NCI-H2196 treated with DMSO at 0.1 percent for 48 hours (cell line): ENCODE measurements around the gene MCM9.

ENCODE experiments used
- DNase-seq: peaks from one replicate; lab custom pipeline; 2025; ENCODE audit not compliant: unreplicated experiment; lab: John Stamatoyannopoulos, UW

MCM9 gene

DNA sequence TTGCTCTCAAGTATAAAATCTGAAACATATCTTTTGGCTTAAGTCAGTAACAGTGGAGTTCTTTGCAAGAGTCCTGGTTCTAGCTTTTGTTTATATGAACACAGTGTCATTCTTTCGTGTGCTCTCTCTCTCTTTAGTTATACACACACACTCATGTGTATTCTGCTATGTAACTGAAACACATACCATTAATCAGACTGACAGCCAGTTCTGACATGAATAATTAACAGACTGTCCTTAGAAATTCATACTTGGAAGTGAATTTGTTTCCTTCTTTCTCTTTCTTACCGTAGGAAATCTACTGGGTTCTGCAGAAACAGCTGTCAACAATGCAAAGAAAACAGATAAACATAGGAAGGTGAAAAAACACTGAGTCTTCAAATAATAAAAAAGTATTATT is 2.5 kb downstream of the MCM9 start:
- DNase-seq: no peak

DNA sequence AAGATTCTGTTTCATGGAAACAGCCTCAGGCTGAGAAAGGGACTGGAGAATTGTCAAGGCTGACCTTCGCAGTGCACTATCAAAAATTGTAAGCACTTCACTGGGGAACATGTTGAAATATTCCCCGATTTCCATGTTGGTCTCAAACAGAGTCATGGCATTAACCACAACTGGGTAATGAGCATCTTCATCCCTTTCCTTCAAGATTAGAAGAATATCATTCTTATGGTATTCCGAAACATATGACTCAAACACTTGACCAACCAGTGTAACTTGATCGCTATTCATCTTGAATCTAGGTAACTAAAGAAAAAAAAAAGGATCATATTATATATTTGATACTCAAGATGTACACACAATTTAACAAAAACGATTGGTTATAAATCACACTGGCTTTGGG is 3.5 kb downstream of the MCM9 start:
- no peak for DNase-seq

DNA sequence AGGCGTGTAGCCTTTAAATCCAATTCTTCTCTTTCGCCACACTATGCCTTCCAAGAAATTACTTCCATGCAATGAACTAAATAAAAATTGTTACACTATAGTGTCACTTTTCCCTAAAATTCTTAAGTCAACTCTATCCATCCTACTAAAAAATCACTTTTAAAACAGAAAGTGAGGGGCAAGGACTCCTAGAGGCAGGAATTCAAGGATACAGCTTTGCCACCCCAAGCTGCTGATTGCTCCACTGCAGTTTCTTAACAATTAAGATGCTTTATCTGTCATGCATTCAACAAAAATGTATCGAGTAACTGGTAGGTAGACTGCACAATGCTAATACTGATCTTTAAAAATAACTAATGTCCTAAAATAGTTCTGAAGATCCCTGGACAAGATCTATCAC is 4.3 kb downstream of the MCM9 start:
- DNase-seq: no peak

DNA sequence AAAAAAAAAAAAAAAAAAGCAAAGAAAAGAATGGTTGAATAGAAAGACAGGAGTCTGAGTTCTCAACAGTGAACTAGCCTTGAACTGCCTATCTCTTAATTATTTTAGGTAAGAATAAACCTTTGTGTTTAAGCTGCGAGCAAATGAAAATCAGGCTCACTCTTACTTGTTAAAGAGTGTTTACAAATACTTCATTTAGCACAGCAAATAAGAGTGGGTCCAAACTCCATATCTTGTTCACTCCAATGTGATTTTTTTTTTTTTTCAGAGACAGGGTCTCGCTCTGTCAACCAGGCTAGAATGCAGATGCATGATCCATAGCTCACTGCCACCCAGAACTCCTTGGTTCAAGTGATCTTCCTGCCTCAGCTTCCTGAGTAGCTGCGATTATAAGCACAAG is 11.9 kb downstream of the MCM9 start:
- no peak for DNase-seq

DNA sequence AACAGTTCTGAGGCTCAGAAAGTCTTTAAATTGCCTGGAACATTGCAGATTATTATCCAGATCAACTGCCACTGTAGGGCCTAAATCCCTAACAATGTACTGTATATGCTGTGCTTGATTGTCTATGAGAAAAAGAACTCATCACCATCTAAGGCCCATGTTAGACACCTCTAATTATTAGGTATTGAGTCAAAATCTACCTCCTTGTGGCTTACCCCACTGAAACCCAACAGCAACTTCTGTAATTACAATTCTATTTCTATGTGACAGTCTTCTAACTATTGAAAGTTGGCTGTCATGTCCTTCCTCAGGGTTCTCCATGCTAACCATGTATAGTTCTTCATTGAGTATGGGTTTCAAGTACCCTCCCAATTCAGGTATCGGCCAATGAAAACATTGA is 13.9 kb downstream of the MCM9 start:
- DNase-seq: no peak

DNA sequence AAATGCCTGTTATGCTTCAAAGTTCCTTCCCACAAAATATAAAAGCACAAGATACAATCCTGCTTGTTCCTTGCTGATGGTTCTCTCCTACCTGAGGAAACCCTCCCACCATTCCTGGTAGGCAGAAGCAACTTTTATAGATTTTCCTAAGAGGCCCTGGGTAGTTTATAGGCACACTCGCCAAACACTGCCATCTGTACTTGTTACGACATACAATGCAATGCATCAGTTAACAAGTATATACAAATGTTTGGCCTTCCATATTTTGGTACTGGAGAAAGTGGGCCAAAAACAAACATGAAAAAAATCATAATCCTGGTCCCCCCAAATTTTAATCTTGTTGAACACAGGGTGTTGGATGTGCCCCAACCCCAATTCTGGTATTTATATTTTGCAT is 16.6 kb downstream of the MCM9 start:
- no peak for DNase-seq

DNA sequence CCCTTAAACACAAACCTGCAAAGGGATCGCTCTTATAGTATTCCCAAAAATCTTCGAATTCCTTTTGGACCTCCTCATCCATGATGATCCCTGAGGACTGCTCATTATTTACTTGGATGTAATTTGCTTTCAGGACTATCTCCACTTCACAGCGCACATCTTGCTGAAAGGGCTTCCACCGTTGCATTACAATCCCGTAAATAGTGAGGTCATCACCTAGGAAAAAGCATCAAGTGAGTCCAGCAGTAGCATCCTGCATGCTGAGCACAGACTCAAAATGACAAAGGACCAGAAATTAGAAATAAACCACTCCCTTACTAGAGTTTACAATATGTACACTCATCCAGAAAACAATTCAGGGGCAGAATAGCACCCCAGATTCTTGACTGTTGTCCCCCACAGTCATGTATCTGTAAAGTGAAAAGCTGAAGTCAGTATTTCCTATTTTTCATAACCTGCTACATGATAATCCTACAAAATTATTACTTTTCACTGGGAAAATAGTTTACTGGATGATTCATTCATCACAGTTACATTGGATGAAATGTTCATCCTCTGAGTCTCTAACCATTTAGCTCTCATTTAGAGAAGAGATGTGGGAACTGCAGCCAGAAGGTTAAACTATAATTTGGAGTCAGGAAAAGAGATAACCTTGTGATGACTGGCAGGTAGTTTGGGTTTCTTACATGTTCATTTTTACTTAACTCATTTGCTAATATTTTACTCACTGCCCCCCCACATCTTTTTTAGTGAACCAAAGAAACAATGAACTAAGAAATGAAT is 17.2 kb downstream of the MCM9 start:
- DNase-seq: no peak

DNA sequence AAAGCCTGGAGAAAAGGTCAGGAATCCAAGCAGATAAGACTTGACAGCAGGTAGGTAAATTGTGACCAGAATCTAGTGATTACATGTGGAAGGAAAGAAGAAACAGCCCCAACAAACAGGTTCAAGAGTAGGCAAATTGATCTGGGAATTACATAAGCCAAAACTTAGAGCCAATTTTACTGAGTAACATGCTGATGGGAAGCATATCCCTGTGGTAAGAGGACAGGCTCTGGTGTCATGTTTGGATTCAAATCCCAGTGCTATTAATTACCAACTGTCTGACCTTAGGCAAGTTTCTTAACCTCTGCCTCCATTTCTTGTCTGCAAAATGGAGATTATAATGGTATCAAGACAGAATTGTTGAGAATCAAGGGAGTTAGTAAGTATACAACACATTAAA is 20.4 kb downstream of the MCM9 start:
- DNase-seq: no peak

DNA sequence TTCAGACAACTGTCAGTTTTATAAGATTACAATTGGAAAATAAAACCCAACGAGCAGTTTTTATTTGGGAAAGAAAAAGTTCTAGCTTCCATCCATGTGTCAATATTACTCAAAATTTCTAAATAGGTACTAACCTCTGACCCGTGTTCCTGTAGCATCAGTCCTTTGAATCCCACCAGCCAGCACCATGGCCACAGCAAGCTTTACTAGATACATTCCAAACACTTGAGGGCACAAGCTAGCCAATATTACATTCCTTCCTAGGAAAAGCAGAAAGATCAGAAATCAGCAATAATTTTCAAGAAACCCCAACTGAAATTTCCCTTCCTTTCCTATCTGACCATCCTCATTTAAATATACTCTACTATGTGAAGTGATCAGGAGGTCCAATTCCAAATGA is 21.8 kb downstream of the MCM9 start:
- no peak for DNase-seq

DNA sequence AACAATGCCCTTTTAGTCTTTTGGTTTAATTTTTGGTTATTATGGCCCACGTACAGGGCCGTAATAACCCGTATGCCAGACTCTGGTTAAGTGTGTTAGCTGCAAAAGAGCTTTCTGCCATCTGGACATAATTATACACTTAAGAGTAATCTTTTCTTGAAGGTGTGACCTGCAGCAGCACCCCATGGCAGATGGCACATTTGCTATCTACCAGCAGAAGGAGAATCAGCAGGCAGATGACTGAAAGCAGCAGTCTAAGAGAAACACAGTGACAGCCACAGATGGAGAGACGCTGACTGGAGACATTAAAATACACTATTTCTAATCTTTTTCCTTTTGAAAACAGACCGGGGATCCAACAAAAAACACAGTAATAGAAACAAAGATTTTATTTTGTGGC is 22.3 kb downstream of the MCM9 start:
- DNase-seq: no peak

DNA sequence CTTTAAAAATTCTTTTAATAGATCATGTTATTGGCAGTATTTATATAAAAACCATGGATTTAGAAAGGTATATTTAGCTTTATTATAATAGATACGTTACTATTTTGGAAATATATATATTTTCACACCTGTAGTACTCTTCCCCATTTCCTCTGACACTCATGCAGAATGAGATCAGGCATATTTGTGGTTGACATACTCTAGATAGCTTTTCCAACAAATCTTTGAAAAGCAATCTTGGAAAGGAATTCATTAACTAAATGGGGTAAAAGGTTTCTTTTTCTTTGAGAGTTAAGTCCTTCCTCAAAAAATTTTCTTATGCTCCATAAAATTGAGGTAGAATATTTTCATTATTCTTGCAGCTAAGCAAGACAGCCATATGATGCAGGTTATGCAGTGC is 26.5 kb downstream of the MCM9 start:
- no peak for DNase-seq

DNA sequence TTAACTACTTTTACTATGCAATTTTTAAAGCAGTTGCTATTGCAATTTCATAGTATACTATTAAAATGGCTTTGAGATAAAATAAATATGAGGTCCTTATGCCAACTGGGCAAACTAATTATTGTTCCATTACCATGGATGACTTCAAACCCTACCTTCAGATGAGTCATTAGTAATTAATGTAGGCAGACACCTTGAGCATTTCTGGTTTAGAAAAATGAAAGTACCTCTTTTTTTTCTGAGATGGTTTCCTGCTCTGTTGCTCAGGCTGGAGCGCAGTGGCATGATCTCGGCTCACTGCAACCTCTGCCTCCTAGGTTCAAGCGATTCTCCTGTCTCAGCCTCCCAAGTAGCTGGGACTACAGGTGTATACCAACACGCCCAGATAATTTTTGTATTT is 29.1 kb downstream of the MCM9 start:
- no peak for DNase-seq

DNA sequence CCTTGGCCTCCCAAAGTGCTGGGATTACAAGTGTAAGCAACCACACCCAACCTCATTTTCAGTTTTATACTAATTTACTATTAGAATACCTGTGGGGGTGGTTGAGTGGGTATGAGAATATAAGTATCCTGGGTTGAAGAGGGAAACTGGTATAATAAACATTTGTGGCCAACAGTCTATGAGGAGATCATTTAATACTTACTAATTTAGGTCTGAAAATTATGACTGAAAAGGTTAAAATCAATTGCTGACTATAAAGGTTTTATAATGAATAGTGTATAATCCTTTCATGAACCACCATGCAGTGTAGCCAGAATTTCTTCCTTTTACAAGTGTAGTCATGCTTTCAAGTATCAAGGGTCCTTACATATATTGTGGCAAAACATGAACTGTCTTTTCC is 29.9 kb downstream of the MCM9 start:
- DNase-seq: no peak

DNA sequence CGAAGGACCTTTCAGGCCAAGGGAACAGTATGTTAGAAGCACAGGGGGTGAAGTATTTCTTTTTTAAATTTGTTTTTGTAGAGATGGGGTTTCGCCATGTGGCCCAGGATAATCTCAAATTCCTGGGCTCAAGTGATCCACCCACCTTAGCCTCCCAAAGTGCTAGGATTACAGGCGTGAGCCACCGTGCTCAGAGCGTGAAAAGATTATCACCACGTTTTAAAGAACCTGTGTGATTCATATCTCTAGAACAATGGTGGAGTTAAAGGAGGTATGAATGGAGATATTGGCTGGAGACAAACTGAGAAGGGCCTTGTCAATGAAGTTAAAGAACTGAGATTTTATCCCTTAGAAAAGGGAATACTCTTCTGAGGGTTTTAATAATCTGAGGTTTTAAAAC is 31.3 kb downstream of the MCM9 start:
- no peak for DNase-seq

DNA sequence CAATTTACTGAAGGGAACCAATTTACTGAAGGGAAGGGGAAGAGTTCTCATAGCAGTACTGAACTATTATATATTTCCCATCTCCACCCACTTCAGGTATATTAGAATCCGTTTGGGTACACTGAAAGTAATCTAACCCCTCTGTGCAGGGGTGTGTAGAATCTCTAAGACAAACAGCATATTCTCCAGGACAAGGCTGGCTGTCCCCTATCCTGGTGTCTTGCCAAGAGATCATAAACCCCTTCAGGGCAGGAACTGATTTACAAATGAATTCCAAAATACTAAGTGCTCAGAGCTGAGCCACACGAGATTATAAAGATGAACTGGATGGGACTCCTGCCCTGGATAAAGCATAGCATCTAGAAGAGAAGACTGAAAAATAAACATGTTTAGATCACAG is 31.8 kb downstream of the MCM9 start:
- no peak for DNase-seq

DNA sequence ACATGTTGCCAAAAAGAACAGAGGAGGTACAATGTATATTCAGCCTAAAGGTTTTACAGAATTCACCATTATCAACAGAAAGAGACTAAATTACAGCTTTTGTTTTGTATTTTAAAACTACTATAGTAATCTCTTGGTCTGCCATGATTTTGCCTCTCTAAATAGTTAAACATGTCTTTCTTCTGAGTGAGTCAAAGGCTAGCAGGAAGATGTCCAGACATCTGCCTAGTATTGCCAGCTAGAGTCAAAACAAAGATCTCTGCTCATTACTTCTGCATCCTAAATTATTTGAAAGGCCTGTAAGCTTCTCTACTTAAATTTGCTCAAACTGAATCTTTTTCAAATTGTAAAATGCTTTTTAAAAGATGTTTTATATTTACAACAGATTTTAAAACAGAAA is 32.2 kb downstream of the MCM9 start:
- DNase-seq: no peak

DNA sequence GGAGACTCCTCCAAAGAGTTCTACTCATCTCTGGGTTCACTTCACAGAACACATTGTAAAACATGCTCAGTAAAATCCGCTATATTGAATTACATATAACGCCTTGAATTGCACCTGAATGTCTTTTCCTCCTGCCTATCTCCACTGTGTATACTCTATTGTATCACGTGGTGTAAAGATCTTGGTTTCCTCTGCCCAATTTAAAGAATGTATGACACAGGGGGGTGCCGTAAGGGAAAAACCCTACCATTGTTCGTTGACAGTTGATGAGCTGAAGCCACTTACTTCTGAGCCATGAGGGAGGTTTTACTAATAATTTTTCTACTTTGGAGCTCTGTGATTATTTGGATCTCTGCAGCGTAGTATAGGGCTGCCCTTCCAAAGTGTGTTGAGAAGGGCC is 35.0 kb downstream of the MCM9 start:
- DNase-seq: no peak

DNA sequence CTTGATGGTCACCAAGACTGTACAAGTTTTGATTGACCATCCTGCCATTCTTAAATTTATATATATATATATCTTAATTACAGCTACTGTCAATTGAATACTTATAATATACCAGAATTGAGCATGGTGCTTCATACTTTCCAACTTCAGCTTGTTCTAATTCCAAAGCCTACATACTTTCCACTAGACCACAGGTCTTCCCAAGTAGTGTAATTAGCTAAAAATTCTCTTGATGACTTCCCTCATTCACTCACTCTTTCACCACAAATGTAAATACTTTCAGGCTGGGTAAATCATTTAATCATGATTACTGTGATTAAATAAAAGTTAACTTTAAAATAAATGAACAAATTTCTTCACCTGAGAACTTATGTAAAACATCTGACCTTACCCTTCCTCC is 37.6 kb downstream of the MCM9 start:
- no peak for DNase-seq

DNA sequence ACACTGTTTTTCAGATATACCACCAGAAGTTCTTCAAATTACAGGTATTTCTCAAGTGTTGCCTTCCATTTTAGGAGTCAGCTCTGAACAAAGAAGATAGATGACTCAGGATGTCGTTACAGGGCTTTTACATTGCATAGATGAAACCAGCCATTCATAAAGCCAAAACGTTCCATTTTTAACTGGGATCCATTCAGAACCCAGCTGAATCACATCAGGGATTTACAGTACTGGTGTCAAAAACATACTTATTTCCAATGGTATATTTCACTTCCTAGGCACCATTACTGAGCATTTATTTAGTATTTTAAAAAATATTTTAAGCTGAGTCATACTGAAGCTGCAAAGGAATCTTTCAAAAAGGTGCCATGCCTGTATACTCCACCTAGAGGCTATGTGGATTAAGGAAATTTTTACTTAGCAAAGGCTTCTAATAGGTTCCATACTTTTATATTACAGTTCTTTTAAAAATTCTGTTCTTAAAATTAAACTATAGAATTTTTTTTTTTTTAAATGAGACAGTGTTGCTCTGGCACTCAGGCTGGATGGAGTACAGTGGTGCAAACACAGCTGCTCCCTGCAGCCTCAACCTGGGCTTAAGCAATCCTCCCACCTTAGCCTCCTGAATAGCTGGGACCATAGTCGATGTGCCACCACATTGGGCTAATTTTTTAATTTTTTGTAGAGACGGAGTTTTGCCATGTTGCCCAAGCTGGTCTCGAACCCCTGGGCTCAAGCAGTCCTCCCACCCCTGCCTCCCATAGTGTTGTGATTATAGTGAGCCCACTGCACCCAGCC is 38.4 kb downstream of the MCM9 start:
- peak; percentile 28 for DNase-seq

DNA sequence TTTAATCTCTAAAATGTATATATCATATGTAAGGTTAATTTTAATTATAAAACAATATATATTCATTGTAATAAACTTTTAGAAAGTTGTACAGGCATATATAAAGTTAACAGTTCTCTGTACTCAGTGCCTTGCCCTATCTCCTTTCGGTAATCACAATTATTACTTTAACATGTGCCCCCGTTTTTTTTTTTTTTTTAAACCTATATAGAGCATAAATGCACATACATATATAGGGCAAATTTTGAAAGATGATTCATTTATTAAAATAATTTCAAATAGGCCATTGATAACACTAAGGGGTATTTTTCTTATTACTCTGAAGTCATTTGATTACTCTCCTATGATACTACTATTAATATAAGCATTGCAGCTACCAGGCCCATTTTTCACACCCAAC is 39.1 kb downstream of the MCM9 start:
- no peak for DNase-seq

DNA sequence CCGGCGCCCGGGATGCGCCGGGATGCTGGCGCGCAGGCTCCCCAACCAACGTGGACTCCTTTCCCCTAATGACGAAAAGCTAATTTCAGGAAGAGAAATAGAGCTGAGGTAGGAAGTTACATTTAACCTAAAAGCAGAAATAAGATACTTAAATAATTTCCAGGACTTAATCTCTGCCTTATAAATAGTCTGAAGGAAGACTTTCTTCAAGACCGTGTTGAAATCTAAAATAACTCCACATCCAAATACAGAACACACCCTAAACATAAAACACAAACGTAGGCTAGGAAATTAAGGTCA is 39.7 kb downstream of the MCM9 start:
- DNase-seq: no peak

DNA sequence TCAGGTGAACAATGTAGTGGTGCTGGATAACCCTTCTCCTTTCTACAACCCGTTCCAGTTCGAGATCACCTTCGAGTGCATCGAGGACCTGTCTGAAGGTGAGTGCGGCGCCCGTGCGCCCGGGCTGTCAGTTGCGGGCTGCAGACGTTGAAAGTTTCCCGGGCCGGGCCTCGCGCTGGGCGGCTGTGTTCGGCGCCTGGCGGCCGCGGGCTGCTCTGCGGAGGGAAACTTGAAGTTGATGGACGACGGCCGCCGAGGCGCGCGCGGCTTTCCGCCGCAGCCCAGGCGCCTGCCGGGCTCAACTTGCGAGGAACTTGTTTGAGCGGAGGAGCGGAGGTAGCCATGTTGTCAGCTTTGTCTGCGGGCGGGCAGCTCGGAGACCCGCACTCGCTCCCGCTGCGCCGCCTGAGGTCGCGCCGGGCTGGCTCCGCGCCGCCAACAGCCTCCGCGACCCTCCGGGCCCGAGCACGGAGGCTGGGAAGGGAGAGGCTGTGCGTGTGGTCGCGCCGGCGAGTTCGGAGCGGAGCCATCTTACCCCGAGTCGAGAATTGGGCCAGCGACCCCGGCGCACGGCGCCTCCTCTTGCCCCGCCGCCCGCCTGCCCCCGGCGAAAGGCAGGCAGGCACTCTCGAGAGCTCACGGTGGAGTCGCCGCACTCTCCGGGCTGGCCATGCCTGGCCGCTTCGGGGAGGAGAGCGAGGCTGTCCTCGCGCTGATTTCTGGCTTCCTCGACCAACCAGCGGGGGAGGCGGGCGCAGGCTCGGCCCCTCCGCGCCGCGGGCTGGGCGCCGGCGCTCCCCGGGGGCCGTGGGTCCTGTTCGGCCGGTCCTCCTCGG is 40.3 kb downstream of the MCM9 start:
- no peak for DNase-seq
